Dedifferentiated amniotic fluid mesenchymal stem cell (primary cell): ENCODE measurements around the gene CAPN14.

Experiments
- DNase-seq: peaks from one replicate; pipeline ENCODE4 v3.0.0-alpha.2; 2016; ENCODE audit errors: extremely low spot score

CAPN14 gene

DNA sequence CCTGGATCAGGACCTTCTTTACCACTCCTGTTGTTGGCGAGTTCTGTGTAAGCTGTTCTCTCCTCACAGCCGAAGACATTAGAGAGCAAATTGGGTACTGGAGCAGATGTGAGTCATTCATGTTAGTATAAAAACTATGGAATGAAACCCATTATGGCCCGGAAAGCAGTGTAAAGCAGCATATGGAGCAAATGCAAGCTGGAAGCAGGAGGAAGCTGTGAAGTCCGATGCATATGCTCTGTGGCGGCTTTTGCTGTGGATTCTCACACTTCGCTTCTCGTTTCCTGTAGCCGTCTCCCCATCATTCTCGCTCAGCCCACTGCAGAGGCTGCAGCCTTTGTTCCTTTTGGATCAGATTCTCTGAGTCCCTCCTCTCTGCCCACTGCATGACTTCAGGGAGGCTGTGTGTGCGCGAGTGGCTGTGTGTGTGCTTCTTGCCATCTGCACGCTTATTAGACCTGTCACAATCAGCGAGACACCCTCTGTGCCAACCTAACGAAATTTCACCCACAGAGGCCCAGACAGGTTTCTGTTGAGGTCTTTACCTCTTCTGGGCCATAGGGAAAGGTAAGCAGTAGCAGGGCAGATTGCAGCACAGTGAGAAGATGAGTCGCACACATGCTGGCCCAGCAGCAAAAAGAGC, 75.8 kb downstream of the CAPN14 start:
- no peak for DNase-seq

DNA sequence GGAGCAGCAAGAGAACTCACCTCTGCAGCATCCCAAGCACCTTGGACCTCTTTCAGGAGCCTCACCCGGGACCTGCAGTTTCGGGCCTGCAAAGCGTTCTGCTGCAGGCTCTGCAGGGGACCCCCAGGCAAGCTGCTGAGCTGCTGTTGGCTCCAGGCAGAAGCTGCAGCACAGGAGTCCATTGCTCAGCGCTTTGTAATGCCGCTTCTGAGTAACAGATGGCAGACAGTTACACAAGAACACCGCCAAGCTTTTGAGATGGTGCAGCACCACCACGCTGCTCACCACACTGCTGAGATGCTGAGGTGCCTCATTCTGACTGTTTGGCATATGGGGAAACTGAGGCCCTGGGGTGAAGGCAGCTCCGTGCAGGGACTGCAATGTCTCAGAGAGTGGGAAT, 77.2 kb downstream of the CAPN14 start:
- no peak for DNase-seq

DNA sequence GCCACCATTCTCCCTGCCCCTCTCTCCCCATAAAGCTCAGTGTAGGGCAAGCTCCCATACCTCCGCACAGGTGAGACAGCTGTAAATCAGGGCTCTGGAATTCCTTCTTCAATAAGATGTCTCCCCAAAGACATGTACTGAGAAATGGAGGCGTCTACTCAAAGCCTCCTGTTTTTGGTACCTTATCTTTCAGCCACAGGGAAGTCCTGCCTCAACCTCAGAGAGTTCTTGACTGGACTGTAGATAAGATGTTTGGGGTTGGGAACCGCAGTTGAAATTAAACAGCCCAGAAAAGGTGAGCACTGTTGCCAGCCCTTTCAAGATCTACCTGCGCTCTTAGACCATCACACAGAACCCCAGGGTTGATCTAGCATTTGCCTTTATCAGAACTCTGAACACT, 77.6 kb downstream of the CAPN14 start:
- no peak for DNase-seq

DNA sequence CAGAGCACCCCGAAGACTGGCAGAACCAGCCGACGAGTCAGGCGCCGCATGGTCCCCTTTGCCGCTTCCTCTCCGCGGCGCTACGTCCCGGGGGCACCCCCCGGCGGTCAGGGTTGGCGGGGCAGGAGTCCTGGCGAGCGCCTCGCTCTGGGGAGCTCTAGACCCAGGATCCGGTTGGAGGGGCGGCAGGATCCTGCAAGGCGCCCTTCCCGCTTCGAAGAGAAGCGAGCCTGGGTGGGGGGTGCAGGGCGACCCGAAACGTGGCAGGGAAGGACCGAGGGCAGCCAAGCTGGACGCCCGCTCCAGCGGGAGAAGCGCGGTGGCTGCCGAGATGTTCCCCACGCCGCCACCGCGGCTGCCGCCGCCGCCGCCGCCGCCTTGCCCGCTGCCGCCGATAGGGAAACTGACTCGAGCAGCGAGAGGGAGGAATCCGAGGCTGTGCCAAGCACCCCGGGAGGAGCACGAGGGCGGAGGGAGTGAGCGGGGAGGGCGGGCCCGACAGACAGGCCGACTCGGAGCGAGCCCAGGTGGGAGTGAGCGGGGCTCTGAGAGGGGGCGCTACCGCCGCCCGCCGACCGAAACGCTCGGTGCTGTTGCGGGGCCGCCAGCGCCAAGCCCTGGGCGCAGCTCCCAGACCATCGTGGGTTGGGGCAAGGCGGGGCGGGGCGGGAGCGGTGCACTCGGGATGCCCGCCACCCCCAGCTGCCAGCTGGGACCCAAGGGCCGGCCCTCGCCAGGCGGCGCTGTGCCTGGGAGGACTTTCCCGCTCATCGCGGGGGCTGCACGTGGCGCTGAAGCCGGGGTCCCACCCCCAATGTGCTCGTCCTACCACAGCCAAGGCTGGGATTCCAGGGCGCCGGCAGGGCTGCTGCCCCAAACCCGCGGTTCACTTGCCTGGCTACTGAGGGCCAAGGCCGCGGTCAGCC, 79.0 kb downstream of the CAPN14 start, which contains the start of gene GALNT14:
GALNT14 (minus strand) TSS at position 404 of the 926 bp plus-strand sequence; CDS start at position 50, 354 bp downstream.
- peak; percentile 53 for DNase-seq

DNA sequence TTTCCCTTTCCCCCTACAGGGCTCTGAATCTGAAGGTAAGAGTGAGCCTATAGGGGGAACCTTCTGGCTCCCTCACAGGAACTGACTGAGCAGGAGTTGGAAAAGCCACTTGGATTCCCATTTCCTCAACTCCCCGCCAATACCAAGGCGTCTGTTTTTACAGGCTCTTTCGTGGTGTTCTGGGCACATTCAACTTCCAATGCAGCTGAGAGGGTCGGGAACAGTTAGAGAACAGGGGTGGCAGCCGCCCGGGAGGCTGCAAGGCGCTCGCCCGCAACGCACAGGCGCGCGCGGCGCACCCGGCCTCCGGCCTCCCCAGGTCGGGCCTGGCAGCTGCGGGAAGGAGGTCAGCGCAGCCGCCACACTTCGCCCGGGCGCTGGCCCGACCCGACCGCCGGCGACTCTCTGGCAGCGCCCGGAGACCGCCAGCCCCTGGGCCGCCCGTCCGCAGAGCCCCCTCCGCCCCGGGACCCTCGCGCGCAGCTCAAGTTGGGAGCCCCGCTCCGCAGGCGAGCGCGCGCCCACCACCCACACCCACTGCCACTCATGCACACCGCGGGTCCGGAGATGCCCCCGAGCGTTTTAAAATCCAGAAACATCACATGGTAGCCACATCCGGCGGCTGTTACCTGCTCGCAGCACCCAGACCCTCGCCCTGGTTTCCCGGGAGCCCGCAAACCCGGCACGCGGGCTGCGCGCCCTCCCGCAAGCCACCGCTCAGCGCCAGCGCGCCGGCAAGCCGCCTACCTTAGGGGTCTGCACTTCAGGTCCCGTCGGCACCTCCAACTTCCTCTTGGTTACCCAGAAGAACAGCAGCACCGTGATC, 79.9 kb downstream of the CAPN14 start:
- no peak for DNase-seq

DNA sequence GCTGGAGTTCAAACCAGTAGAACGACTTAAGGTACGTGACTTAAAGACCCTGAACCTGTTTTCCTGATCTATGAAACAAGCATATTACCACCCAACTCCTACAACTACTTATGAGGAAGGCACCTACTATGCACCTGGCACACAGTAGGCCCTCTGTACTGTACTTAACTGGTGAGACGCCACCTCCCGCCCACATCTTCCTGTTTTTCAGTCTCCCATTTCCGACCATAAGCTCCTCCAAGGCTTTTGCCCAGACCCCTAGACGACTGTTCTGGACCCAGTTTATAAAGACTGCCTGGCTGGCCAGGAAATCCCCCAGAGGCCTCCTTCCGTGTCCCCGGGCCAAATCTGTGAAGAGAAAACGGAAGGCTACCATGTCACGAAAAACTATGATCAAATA, 80.6 kb downstream of the CAPN14 start:
- no peak for DNase-seq

DNA sequence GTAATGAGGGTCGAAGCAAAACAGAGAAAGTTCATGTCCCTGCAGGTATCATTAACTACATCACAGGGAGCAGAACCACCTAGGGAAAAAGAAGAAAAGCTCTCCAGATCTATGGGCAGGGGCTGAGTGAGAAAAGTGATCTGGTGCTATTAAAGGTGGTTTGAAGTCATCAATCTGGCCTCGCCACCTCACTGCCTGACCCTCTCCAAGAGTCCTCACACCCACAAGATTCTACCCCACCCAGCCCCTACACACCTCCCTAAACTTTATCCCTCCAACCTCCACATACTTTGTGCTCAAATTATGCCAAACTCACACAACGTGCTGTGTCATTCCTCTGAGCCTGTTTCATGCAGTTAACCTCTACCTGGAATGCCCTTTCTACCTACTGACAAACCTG, 81.3 kb downstream of the CAPN14 start:
- no peak for DNase-seq

DNA sequence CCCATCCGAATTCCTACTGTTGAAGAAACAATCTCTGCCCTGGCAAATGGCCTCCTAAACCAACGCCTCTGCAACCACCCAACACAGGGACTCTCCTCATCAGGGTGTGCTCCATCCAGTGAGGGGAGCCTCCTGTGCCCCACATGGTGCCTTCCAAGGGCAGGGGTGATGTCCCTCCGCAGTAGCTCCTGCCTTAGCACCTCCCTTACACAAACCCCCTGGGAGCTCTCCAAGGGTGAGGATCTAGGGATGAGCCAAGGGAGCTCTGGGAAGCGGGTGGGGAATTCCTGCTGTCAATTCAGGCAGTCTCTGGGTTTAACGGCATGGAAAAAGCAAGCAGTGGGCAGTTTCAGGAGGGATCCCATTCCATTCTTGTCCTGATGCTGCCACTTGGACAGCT, 82.8 kb downstream of the CAPN14 start:
- no peak for DNase-seq

DNA sequence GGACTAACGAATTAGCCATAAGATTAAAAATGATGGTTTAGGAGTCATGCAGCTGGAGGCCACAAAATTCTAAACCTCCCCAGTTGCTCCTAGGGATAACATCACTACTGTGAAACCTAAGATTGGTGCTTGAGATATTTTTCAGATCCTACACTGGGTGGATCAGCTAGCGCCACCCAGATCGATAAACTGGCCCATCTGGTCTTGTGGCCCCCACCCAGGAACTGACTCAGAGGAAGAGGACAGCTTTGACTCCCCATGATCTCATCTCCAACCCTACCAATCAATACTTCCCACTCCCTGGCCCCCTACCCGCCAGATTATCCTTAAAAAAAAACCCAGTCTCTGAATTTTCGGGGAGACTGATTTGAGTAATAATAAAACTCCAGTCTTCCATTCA, 84.5 kb downstream of the CAPN14 start:
- no peak for DNase-seq

DNA sequence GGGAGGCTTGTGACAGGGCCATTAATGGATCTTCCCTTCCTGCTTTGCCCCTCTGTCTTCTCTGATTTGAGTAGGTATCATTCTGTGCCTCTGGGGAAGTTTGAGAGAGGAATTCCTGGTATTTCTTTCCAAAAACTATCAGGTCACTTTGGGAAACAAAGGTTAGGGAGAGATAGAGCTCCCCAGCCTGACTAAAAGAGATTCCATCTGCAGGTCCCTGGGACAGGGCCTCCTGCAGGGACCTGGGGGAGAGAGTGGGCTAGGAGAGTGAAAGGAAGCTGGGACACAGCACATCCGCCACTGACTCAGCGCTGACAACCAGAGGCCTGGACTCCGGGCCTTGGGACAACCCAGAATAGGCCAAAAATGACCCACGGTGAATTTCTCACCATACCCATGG, 85.4 kb downstream of the CAPN14 start:
- DNase-seq, result no peak

DNA sequence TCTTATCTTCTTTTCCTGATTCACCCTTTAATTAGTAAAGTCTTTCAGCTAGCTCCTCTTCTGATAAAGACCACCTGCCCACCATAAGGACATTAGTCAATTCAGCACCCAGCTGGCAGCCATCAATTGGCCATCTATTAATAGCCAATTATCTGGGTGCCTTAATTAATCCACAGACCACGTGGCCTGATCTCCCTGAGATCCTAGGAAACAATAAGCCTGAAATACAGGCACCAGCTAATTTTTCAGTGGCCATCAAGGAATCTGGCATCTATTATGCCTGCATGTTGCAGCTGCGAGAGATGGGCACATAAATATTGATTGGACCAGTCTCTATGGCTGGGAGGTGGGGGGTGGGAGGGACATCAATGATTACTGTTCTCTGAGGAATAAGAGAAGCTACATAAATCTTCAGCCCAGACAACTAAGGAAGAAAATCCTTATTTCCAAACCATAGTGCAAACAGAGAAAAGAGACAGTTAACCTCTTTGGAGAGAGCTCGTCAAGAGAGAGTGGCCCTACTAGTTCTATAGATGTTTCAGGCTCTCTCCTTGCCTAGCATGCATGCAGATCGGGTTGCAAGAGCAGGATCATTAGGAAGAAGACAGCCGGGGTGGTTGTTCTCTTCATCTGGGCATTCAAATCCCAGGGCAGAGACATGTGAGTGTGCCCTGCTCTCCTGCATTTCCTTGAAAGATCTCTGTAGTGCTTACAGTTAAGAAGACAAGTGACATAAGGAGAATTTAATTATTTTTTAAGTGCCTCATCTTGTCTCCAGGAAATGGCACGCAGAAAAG, 87.7 kb downstream of the CAPN14 start:
- no peak for DNase-seq

DNA sequence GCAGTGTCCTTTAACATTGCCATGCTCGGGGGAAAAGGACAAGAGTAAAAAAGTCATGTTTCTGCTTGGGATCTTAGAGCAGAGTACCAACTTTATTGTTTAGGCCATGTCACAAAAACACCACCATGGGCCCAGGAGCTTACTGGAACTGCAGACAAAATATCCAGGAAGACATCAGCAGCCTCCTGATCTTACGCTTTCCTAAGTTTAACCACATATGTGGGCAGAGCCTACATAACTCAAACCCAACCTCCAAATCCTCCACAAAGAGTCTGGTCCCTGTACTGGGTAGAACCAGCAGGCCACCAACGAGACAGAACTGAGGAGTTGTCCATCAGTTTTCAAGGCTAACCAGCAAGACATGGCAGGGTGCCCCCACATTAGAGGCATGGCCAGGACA, 89.4 kb downstream of the CAPN14 start:
- no peak for DNase-seq

DNA sequence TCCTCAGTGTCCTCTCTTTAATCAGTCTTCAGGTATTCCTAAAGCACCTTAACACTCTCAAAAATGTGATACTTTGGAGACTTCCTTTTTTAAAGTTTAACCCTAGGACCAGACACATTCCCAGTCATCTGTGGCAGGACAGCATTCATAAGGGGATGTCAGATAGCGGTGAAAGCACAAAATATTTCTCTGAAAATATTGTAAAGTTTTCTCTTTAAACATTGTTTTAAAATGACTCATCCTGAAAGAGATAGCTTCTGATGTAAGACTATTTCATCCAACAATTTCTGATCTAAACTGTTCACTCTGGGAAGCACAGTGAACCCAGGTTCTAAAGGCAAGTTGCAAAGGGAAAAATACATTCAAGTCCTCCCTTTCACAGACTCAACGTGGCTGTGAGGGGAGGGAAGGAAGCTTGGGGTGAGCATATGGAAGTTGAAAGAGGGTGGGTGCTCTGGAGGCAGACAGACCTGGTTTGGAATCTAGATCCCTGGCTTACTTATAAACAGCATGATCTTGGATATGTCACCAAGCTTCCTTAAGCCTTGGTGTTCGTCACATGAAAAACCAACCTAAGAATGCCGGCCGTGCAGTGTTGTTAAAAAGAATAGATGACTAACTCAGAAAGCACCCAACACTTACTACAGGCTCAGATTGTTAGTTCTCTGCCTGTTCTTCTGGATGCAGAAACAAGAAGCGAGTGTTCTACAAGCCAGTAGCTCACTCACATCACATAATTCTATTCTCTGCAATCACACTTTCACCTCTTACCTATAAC, 91.2 kb downstream of the CAPN14 start:
- no peak for DNase-seq

DNA sequence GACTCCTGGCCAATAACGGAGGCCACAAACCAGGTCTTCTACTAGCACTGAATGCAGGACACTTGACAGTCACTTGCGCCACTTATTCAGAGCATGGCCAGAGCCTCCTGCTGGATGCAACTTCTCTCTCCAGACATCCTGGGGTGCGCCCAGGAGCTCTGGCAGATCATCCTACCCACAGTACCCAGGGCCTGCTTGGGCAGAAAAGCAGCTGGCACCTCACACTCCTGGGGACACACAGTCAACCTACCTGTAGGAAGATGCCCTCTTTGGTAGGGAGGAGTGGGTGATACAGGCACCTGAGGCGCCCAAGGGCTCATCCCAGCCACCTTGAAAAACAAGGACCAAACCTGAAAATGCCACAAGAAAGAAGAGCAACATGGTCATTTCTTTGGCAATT, 92.4 kb downstream of the CAPN14 start:
- DNase-seq, result no peak
